Measurements from ENCODE around the gene POLR1G. TPM values are rescaled to one million over a fixed set of nuclear protein-coding genes. Genes with fewer than 3 reads are reported as not detected.
A peak's percentile ranks its signal among the peaks of the same experiment; 100 is the strongest.

Gene POLR1G
- total and polyA plus RNA-seq, 9 of the 15 experiments (the other 6 are each of a cell fraction or from before 2014, with no cell fraction given) = 3.0 to 50.1 (median 27.4) TPM

GRCh38 chr19:45442778-45443461 is 36.5 kb downstream of the POLR1G start (continued):
- TF ChIP-seq CHD1 (IDR thresholded peaks at IDR 0.05; ENCODE audit: low read length) (no peak), ARID1B (IDR thresholded peaks at IDR 0.05) (peak; percentile 81), RBBP5 (IDR thresholded peaks at IDR 0.05; ENCODE audit: borderline replicate concordance, insufficient read depth, low read length, poor library complexity, severe bottlenecking) (no peak), PATZ1 (CRISPR knock-in tag; IDR thresholded peaks at IDR 0.05; ENCODE audit: borderline replicate concordance) (no peak), GTF2A2 (tag; IDR thresholded peaks at IDR 0.05) (no peak), SMARCA5 (IDR thresholded peaks at IDR 0.05) (no peak), EP400 (IDR thresholded peaks at IDR 0.05) (no peak), CEBPB (tag; IDR thresholded peaks at IDR 0.05) (peak; percentile 54), ZHX1 (conservative IDR thresholded peaks at IDR 0.05; ENCODE audit: low read length) (no peak), ZNF347 (CRISPR knock-in tag; IDR thresholded peaks at IDR 0.05; ENCODE audit: low read depth) (no peak), NR2C1 (IDR thresholded peaks at IDR 0.05) (no peak), NR2C1 (tag; IDR thresholded peaks at IDR 0.05) (0 out of 2 replicates have a peak, but pooled peaks have one; percentile 22), CHD2 (IDR thresholded peaks at IDR 0.05; ENCODE audit: low read depth, low read length) (no peak), ZBTB26 (CRISPR knock-in tag; IDR thresholded peaks at IDR 0.05) (no peak), BRF1 (IDR thresholded peaks at IDR 0.05; ENCODE audit: borderline replicate concordance, extremely low read depth, insufficient read length) (no peak), POLR2AphosphoS2 (IDR thresholded peaks at IDR 0.05; ENCODE audit: low read length) (no peak), ZNF75A (CRISPR knock-in tag; IDR thresholded peaks at IDR 0.05) (no peak), PHF8 (IDR thresholded peaks at IDR 0.05; ENCODE audit: borderline replicate concordance, low read length) (peak; percentile 24; the same call in 1 of the 2 replicates)
- TF ChIP-seq, protein P1, sequence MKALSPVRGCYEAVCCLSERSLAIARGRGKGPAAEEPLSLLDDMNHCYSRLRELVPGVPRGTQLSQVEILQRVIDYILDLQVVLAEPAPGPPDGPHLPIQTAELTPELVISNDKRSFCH (CRISPR knock-in tag; IDR thresholded peaks at IDR 0.05) = no peak
- TF ChIP-seq, protein P1 (tag; IDR thresholded peaks at IDR 0.05) = no peak
- TF ChIP-seq, protein P2, sequence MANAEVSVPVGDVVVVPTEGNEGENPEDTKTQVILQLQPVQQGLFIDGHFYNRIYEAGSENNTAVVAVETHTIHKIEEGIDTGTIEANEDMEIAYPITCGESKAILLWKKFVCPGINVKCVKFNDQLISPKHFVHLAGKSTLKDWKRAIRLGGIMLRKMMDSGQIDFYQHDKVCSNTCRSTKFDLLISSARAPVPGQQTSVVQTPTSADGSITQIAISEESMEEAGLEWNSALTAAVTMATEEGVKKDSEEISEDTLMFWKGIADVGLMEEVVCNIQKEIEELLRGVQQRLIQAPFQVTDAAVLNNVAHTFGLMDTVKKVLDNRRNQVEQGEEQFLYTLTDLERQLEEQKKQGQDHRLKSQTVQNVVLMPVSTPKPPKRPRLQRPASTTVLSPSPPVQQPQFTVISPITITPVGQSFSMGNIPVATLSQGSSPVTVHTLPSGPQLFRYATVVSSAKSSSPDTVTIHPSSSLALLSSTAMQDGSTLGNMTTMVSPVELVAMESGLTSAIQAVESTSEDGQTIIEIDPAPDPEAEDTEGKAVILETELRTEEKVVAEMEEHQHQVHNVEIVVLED (CRISPR knock-in tag; IDR thresholded peaks at IDR 0.05) = 0 out of 2 replicates have a peak, but pooled peaks have one; percentile 23

Measured in K562 (cell line).